GM12892 (cell line): ENCODE measurements around the gene TGFB2.

Source experiments
- POLR2A ChIP-seq: IDR thresholded peaks from 2 replicates; pipeline ENCODE4 v1.6.1; 2011; ENCODE audit warnings: low read depth, low read length, control low read depth
- POLR2AphosphoS5 ChIP-seq: IDR thresholded peaks from 2 replicates; pipeline ENCODE4 v1.6.1; 2011; ENCODE audit warnings: low read depth, low read length, control low read depth
- TAF1 ChIP-seq: IDR thresholded peaks from 2 replicates; pipeline ENCODE4 v1.6.1; 2011; ENCODE audit warnings: low read depth, mild to moderate bottlenecking, control low read depth, low read length, borderline replicate concordance

- TF ChIP-seq POLR2A (no peak), TAF1 (no peak), POLR2AphosphoS5 (no peak)
These were observed 5.7 kb downstream of the TGFB2 start for GRCh38 chr1:218350801-218351266.
